ENCODE data around the gene DMP1.
"Not testable (repeated sequence)": the region's sequence is repeated elsewhere in the genome, so short reads cannot be mapped to it uniquely, and the experiment has no call there.

The DMP1 gene

GRCh38 chr4:87688316-87688715 lies 38.2 kb downstream of the DMP1 start:
- no peak for DNase-seq (ENCODE audit: low read depth)

GRCh38 chr4:87690947-87691346 lies 40.9 kb downstream of the DMP1 start:
- DNase-seq (ENCODE audit: low read depth): not testable (repeated sequence)

- DNase-seq (ENCODE audit: low read depth): not testable (repeated sequence)
Observed at GRCh38 chr4:87692060-87692459, 42.0 kb downstream of the DMP1 start.

- no peak for DNase-seq (ENCODE audit: low read depth)
Observed at GRCh38 chr4:87697272-87697671, 47.2 kb downstream of the DMP1 start.

- DNase-seq (ENCODE audit: low read depth): no peak
Observed at GRCh38 chr4:87697945-87698344, 47.9 kb downstream of the DMP1 start.

GRCh38 chr4:87698394-87698793 lies 48.3 kb downstream of the DMP1 start:
- DNase-seq (ENCODE audit: low read depth): no peak

GRCh38 chr4:87704001-87704400 lies 53.9 kb downstream of the DMP1 start:
- no peak for DNase-seq (ENCODE audit: low read depth)

GRCh38 chr4:87707279-87707918 lies 57.3 kb downstream of the DMP1 start:
- DNase-seq (ENCODE audit: low read depth): no peak

Data from fibroblast of gingiva (primary cell).